AG09319 (cell line): ENCODE data around the gene CNKSR1.
A peak's percentile ranks its signal among the peaks of the same experiment; 100 is the strongest.

Experiments used
- DNase-seq: peaks from one replicate; pipeline ENCODE4 v3.0.0-alpha.2; 2010; ENCODE audit warnings: low read depth; ENCODE audit errors: extremely low read depth
- TF ChIP-seq, protein P1 (sequence below): IDR thresholded peaks from 2 replicates; pipeline ENCODE4 v1.5.1; 2011; ENCODE audit warnings: low read depth, mild to moderate bottlenecking, inconsistent platforms, low read length, moderate library complexity

The CNKSR1 gene

DNA sequence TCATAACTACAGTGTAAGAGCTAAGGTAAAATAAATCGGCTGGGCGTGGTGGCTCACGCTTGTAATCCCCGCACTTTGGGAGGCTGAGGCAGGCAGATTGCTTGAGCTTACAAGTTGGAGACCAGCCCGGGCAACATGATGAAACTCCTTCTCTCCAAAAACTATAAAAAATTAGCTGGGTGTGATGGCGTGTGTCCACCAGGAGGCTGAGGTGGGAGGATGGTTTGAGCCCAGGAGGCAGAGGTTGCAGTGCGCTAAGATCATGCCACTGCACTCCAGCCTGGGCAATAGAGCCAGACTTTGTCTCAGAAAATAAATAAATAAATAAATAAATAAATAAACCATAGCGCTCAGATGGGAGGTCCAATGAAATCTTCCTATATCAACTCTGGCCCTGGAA, 35.1 kb upstream of the CNKSR1 start:
- DNase-seq, result no peak
- TF ChIP-seq, protein P1, sequence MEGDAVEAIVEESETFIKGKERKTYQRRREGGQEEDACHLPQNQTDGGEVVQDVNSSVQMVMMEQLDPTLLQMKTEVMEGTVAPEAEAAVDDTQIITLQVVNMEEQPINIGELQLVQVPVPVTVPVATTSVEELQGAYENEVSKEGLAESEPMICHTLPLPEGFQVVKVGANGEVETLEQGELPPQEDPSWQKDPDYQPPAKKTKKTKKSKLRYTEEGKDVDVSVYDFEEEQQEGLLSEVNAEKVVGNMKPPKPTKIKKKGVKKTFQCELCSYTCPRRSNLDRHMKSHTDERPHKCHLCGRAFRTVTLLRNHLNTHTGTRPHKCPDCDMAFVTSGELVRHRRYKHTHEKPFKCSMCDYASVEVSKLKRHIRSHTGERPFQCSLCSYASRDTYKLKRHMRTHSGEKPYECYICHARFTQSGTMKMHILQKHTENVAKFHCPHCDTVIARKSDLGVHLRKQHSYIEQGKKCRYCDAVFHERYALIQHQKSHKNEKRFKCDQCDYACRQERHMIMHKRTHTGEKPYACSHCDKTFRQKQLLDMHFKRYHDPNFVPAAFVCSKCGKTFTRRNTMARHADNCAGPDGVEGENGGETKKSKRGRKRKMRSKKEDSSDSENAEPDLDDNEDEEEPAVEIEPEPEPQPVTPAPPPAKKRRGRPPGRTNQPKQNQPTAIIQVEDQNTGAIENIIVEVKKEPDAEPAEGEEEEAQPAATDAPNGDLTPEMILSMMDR, result no peak

GRCh38 chr1:26145041-26145959, 32.0 kb upstream of the CNKSR1 start:
- peak; percentile 56 for DNase-seq
- TF ChIP-seq, protein P1, result peak; percentile 72

GRCh38 chr1:26145960-26146294, 31.4 kb upstream of the CNKSR1 start:
- no peak for DNase-seq
- TF ChIP-seq, protein P1, result no peak

- DNase-seq, result no peak
- TF ChIP-seq, protein P1, result no peak
Observed at GRCh38 chr1:26148887-26149286, 28.4 kb upstream of the CNKSR1 start.

GRCh38 chr1:26153966-26154532, 23.2 kb upstream of the CNKSR1 start:
- TF ChIP-seq, protein P1, result no peak

GRCh38 chr1:26154750-26155149, 22.5 kb upstream of the CNKSR1 start:
- TF ChIP-seq, protein P1, result no peak
- DNase-seq, result no peak

More at GRCh38 chr1:26153966-26154532, 23.2 kb upstream of the CNKSR1 start:
- no peak for DNase-seq
